Lower leg skin (tissue), 4 donors: ENCODE measurements around the gene EEF2. TPM values are rescaled to one million over a fixed set of nuclear protein-coding genes. Genes with fewer than 3 reads are reported as not detected.

ENCODE experiments used
- DNase-seq, 2 donors: peaks; one replicate each; pipeline ENCODE4 v3.0.0-alpha.2; 2019; ENCODE audit warnings: low spot score in 2 of 2
- H3K4me3 ChIP-seq: fragments of 200-600 bp; sonication (generic); 2 replicates; pipeline ENCODE4 v1.5.1; 2017; ENCODE audit warnings: mild to moderate bottlenecking, low read depth; ENCODE audit not compliant: poor library complexity, severe bottlenecking
- CTCF ChIP-seq, 3 donors: fragments of 450-650 bp; IDR thresholded peaks; one replicate each; pipeline ENCODE4 v1.5.1; 2016; ENCODE audit warnings: antibody characterized with exemption in 3 of 3, mild to moderate bottlenecking in 3 of 3, moderate library complexity in 2 of 3
- POLR2A ChIP-seq, 2 donors: fragments of 450-650 bp; IDR thresholded peaks; one replicate each; pipeline ENCODE4 v1.6.1; 2016 to 2017; ENCODE audit warnings: antibody characterized with exemption in 2 of 2, mild to moderate bottlenecking in 1 of 2, moderate library complexity in 1 of 2
- WGBS, 2 donors: methylation state at CpG; one replicate each; pipeline ENCODE4 v1.1.5; 2018; 5-methylcytosine and 5-hydroxymethylcytosine counted together
- intact Hi-C: fragments of 100-400 bp; cut with DNase I; formaldehyde crosslinking; loops from one replicate; pipeline ENCODE4 v1.15.0; 2023; ENCODE audit warnings: low total_unique reads
- total RNA-seq, 4 donors: library from RNA; depleted of rRNA; stranded (reverse); fragments of >200 nt; gene quantifications; one replicate each; pipeline ENCODE4 v1.1.0, GENCODE V29; 2016

Gene EEF2
- total RNA-seq, 4 donors from 2014 or later = 2,068 to 2,517 (median 2,443) TPM

- TF ChIP-seq POLR2A (IDR thresholded peaks at IDR 0.05) = no peak
- TF ChIP-seq CTCF (IDR thresholded peaks at IDR 0.05) = no peak
- no peak overlapping the region for H3K4me3 ChIP-seq
- intact Hi-C loops = no loop called here
- no peak for DNase-seq
- WGBS, 2 donors = 93 to 94% methylated on average over 14 of the region's 15 CpGs
These were observed 31.8 kb upstream of the EEF2 start for GRCh38 chr19:4016903-4017638.

- intact Hi-C loops = no loop called here
- 83 to 86% methylated on average over 12 of the region's 12 CpGs for WGBS, 2 donors
These were observed 31.2 kb upstream of the EEF2 start for GRCh38 chr19:4016486-4016885.

GRCh38 chr19:4015705-4016402, 30.6 kb upstream of the EEF2 start:
- TF ChIP-seq POLR2A (IDR thresholded peaks at IDR 0.05) (no peak), CTCF (IDR thresholded peaks at IDR 0.05) (no peak)
- DNase-seq = no peak
- no peak overlapping the region for H3K4me3 ChIP-seq
- intact Hi-C loops = no loop called here
- 68 to 76% methylated on average over 27 to 31 of the region's 37 CpGs for WGBS, 2 donors

More at GRCh38 chr19:4016486-4016885, 31.2 kb upstream of the EEF2 start:
- H3K4me3 ChIP-seq = no peak overlapping the region
- no peak for TF ChIP-seq POLR2A (IDR thresholded peaks at IDR 0.05)
- no peak for TF ChIP-seq CTCF (IDR thresholded peaks at IDR 0.05)
- DNase-seq = no peak

- H3K4me3 ChIP-seq = no peak overlapping the region
- WGBS, 2 donors = 66 to 68% methylated on average over 21 to 25 of the region's 25 CpGs
- intact Hi-C loops = no loop called here
- TF ChIP-seq POLR2A (IDR thresholded peaks at IDR 0.05) (no peak), CTCF (IDR thresholded peaks at IDR 0.05) (no peak)
- no peak for DNase-seq
These were observed 29.6 kb upstream of the EEF2 start for GRCh38 chr19:4014541-4015491.

GRCh38 chr19:4013886-4014540, 28.8 kb upstream of the EEF2 start:
- TF ChIP-seq POLR2A (IDR thresholded peaks at IDR 0.05) (no peak), CTCF (IDR thresholded peaks at IDR 0.05) (no peak)
- no peak for DNase-seq
- intact Hi-C loops = no loop called here
- H3K4me3 ChIP-seq = no peak overlapping the region
- WGBS, 2 donors = 88 to 94% methylated on average over 12 to 19 of the region's 20 CpGs
